Measurements from ENCODE around the gene DISP2.
A peak's percentile ranks its signal among the peaks of the same experiment; 100 is the strongest.

The DISP2 gene

GRCh38 chr15:40420793-40421192, 62.8 kb downstream of the DISP2 start:
- no peak for TF ChIP-seq CTCF (IDR thresholded peaks at IDR 0.05; ENCODE audit: low read depth, low read length)
- no peak overlapping the region for H3K4me3 ChIP-seq (ENCODE audit: low read depth, low read length)
- in situ Hi-C loops (cut with HindIII; ENCODE audit: low sequenced_read_pairs): loop anchor here (25.0 kb wide), 1 partner anchor 133 kb away; the partner anchor contains the start of gene ANKRD63
- no peak for DNase-seq (ENCODE audit: low read depth, low spot score)

GRCh38 chr15:40421246-40422157, 63.5 kb downstream of the DISP2 start:
- in situ Hi-C loops (cut with HindIII; ENCODE audit: low sequenced_read_pairs): loop anchor here (25.0 kb wide), 1 partner anchor 134 kb away; the partner anchor contains the start of gene ANKRD63

GRCh38 chr15:40424483-40425115, 66.6 kb downstream of the DISP2 start:
- no peak for TF ChIP-seq CTCF (IDR thresholded peaks at IDR 0.05; ENCODE audit: low read depth, low read length)
- in situ Hi-C loops (cut with HindIII; ENCODE audit: low sequenced_read_pairs): loop anchor here (25.0 kb wide), 1 partner anchor 137 kb away; the partner anchor contains the start of gene ANKRD63
- no peak overlapping the region for H3K4me3 ChIP-seq (ENCODE audit: low read depth, low read length)
- DNase-seq (ENCODE audit: low read depth, low spot score): no peak

More at GRCh38 chr15:40421246-40422157, 63.5 kb downstream of the DISP2 start:
- DNase-seq (ENCODE audit: low read depth, low spot score): peak; percentile 54
- H3K4me3 ChIP-seq (ENCODE audit: low read depth, low read length): no peak overlapping the region
- peak; percentile 98 for TF ChIP-seq CTCF (IDR thresholded peaks at IDR 0.05; ENCODE audit: low read depth, low read length)

- no peak for DNase-seq (ENCODE audit: low read depth, low spot score)
- in situ Hi-C loops (cut with HindIII; ENCODE audit: low sequenced_read_pairs): no loop called here
- H3K4me3 ChIP-seq (ENCODE audit: low read depth, low read length): no peak overlapping the region
- no peak for TF ChIP-seq CTCF (IDR thresholded peaks at IDR 0.05; ENCODE audit: low read depth, low read length)
Measured at GRCh38 chr15:40425681-40426080, 67.7 kb downstream of the DISP2 start.

- H3K4me3 ChIP-seq (ENCODE audit: low read depth, low read length): no peak overlapping the region
- DNase-seq (ENCODE audit: low read depth, low spot score): no peak
- no peak for TF ChIP-seq CTCF (IDR thresholded peaks at IDR 0.05; ENCODE audit: low read depth, low read length)
- in situ Hi-C loops (cut with HindIII; ENCODE audit: low sequenced_read_pairs): no loop called here
Measured at GRCh38 chr15:40427188-40427587, 69.2 kb downstream of the DISP2 start.

GRCh38 chr15:40428185-40428584, 70.2 kb downstream of the DISP2 start:
- no peak for TF ChIP-seq CTCF (IDR thresholded peaks at IDR 0.05; ENCODE audit: low read depth, low read length)
- H3K4me3 ChIP-seq (ENCODE audit: low read depth, low read length): no peak overlapping the region
- in situ Hi-C loops (cut with HindIII; ENCODE audit: low sequenced_read_pairs): no loop called here
- DNase-seq (ENCODE audit: low read depth, low spot score): no peak
